ENCODE data around the gene C14orf93. TPM values are rescaled to one million over a fixed set of nuclear protein-coding genes. Genes with fewer than 3 reads are reported as not detected.

The C14orf93 gene
- total RNA-seq, 4 donors from 2014 or later: 17.1 to 41.2 (median 23.9) TPM

- Histone ChIP-seq H3K36me3 (no peaks in the 10 kb centered on the region), H3K4me1 (no peaks in the 10 kb centered on the region), H3K9me3 (no peaks in the 10 kb centered on the region), H3K27me3 (no peaks in the 10 kb centered on the region), H3K4me3 (no peak overlapping the region), H3K27ac (no peak overlapping the region)
- intact Hi-C loops (cut with DNase I; ENCODE audit: low total_unique reads) (no loop called here), in situ Hi-C loops (cut with MboI; ENCODE audit: low pct_ligation_motif_present in 1 of 4, low pct_unique_long_range_greater_than_20kb in 1 of 4, low sequenced_read_pairs in 3 of 4) (no loop called here)
- no peak for DNase-seq
- 76 to 87% methylated on average over 2 to 6 of the region's 6 CpGs for WGBS, 2 donors (ENCODE audit: low coverage in 1 of 2)
- TF ChIP-seq EP300 (IDR thresholded peaks at IDR 0.05; ENCODE audit: low read depth) (no peak), POLR2A (IDR thresholded peaks at IDR 0.05) (no peak)
- TF ChIP-seq, protein P1, sequence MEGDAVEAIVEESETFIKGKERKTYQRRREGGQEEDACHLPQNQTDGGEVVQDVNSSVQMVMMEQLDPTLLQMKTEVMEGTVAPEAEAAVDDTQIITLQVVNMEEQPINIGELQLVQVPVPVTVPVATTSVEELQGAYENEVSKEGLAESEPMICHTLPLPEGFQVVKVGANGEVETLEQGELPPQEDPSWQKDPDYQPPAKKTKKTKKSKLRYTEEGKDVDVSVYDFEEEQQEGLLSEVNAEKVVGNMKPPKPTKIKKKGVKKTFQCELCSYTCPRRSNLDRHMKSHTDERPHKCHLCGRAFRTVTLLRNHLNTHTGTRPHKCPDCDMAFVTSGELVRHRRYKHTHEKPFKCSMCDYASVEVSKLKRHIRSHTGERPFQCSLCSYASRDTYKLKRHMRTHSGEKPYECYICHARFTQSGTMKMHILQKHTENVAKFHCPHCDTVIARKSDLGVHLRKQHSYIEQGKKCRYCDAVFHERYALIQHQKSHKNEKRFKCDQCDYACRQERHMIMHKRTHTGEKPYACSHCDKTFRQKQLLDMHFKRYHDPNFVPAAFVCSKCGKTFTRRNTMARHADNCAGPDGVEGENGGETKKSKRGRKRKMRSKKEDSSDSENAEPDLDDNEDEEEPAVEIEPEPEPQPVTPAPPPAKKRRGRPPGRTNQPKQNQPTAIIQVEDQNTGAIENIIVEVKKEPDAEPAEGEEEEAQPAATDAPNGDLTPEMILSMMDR (IDR thresholded peaks at IDR 0.05): no peak
Measured at GRCh38 chr14:23043145-23043544, 33.2 kb upstream of the C14orf93 start.

DNA sequence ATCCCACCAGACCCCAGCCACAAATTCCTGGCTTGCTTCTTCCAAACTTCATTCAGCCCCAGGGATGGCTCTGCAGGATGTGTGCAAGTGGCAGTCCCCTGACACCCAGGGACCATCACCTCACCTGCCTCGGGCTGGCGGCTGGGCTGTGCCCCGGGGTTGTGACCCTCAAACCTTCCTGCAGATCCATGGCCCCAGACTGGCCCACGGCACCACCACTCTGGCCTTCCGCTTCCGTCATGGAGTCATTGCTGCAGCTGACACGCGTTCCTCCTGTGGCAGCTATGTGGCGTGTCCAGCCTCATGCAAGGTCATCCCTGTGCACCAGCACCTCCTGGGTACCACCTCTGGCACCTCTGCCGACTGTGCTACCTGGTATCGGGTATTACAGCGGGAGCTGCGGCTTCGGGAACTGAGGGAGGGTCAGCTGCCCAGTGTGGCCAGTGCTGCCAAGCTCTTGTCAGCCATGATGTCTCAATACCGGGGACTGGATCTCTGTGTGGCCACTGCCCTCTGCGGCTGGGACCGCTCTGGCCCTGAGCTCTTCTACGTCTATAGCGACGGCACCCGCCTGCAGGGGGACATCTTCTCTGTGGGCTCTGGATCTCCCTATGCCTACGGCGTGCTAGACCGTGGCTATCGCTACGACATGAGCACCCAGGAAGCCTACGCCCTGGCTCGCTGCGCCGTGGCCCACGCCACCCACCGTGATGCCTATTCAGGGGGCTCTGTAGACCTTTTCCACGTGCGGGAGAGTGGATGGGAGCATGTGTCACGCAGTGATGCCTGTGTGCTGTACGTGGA lies 32.4 kb upstream of the C14orf93 start, which contains the start of gene PSMB11:
PSMB11 (plus strand) TSS at position 51 of the 804 bp plus-strand sequence; CDS start at position 65, 14 bp downstream.
- no peak for DNase-seq
- H3K4me1 ChIP-seq: no peaks in the 10 kb centered on the region
- no peak within 1 kb of the TSS for H3K4me3 ChIP-seq
- intact Hi-C loops (cut with DNase I; ENCODE audit: low total_unique reads) (no loop called here), in situ Hi-C loops (cut with MboI; ENCODE audit: low pct_ligation_motif_present in 1 of 4, low pct_unique_long_range_greater_than_20kb in 1 of 4, low sequenced_read_pairs in 3 of 4) (no loop called here)
- H3K9me3 ChIP-seq: no peaks in the 10 kb centered on the region
- no peak for TF ChIP-seq EP300 (IDR thresholded peaks at IDR 0.05; ENCODE audit: low read depth)
- no peak for TF ChIP-seq POLR2A (IDR thresholded peaks at IDR 0.05)
- TF ChIP-seq, protein P1 (IDR thresholded peaks at IDR 0.05): no peak
- no peak for TF ChIP-seq POLR2AphosphoS5 (IDR thresholded peaks at IDR 0.05)
- whole genome bisulfite sequencing, 2 donors (ENCODE audit: low coverage in 1 of 2): 95% methylated on average over 31 of the region's 36 CpGs; no CpG with 5 or more reads in 1 of the 2 donors
- H3K36me3 ChIP-seq: no peaks in the 10 kb centered on the region
- no peaks in the 10 kb centered on the region for H3K27me3 ChIP-seq
- no peak within 1 kb of the TSS for H3K27ac ChIP-seq

- Histone ChIP-seq H3K36me3 (no peaks in the 10 kb centered on the region), H3K4me3 (no peak overlapping the region), H3K27me3 (no peaks in the 10 kb centered on the region), H3K9me3 (no peaks in the 10 kb centered on the region), H3K4me1 (no peaks in the 10 kb centered on the region), H3K27ac (no peak overlapping the region)
- intact Hi-C loops (cut with DNase I; ENCODE audit: low total_unique reads) (no loop called here), in situ Hi-C loops (cut with MboI; ENCODE audit: low pct_ligation_motif_present in 1 of 4, low pct_unique_long_range_greater_than_20kb in 1 of 4, low sequenced_read_pairs in 3 of 4) (no loop called here)
- 80% methylated on average over 8 of the region's 8 CpGs; no CpG with 5 or more reads in 1 of the 2 donors for WGBS, 2 donors (ENCODE audit: low coverage in 1 of 2)
- no peak for DNase-seq
- TF ChIP-seq POLR2A (IDR thresholded peaks at IDR 0.05): no peak
- TF ChIP-seq, protein P1 (IDR thresholded peaks at IDR 0.05): no peak
- TF ChIP-seq POLR2AphosphoS5 (IDR thresholded peaks at IDR 0.05): no peak
Measured at GRCh38 chr14:23041729-23042128, 31.8 kb upstream of the C14orf93 start.

- Histone ChIP-seq H3K4me1 (peaks cover 0 to 2% (median 0%) of the 10 kb centered on the region in 4 donors), H3K27ac (no peak overlapping the region), H3K36me3 (no peaks in the 10 kb centered on the region), H3K27me3 (no peaks in the 10 kb centered on the region), H3K4me3 (no peak overlapping the region), H3K9me3 (no peaks in the 10 kb centered on the region)
- 80 to 94% methylated on average over 4 of the region's 4 CpGs for WGBS, 2 donors (ENCODE audit: low coverage in 1 of 2)
- TF ChIP-seq POLR2A (IDR thresholded peaks at IDR 0.05) (no peak), POLR2AphosphoS5 (IDR thresholded peaks at IDR 0.05) (no peak), EP300 (IDR thresholded peaks at IDR 0.05; ENCODE audit: low read depth) (no peak)
- TF ChIP-seq, protein P1 (IDR thresholded peaks at IDR 0.05): no peak
- intact Hi-C loops (cut with DNase I; ENCODE audit: low total_unique reads): no loop called here
- DNase-seq: no peak
- in situ Hi-C loops (cut with MboI; ENCODE audit: low pct_ligation_motif_present in 1 of 4, low pct_unique_long_range_greater_than_20kb in 1 of 4, low sequenced_read_pairs in 3 of 4): no loop called here
Measured at GRCh38 chr14:23040100-23040499, 30.2 kb upstream of the C14orf93 start.

Data from transverse colon (tissue), 4 donors.